ENCODE results near the gene SLC4A2.

The SLC4A2 gene

GRCh38 chr7:151089893-151090730 is 30.7 kb downstream of the SLC4A2 start:
- Histone ChIP-seq H3K9me2 (replicated peaks; ENCODE audit: insufficient read depth, low read length) (no peaks in the 10 kb centered on the region), H3K4me1 (ENCODE audit: low read length) (0 out of 2 replicates have a peak, but pooled peaks cover 8% of the 10 kb centered on the region), H3F3A (ENCODE audit: insufficient read depth, low read length) (peaks cover 16% of the 10 kb centered on the region), H3K79me2 (ENCODE audit: low read length) (peaks cover 82% of the 10 kb centered on the region), H3K4me2 (ENCODE audit: low read depth, low read length) (no peak overlapping the region), H3K9me3 (replicated peaks; ENCODE audit: insufficient read depth, low read length) (no peaks in the 10 kb centered on the region), H4K20me1 (ENCODE audit: insufficient read depth, low read length) (peaks cover 16% of the 10 kb centered on the region; the same call in 1 of the 2 replicates), H3K9ac (ENCODE audit: low read length) (no peak overlapping the region), H3K4me3 (ENCODE audit: low read length) (no peak overlapping the region), H3K27me3 (replicated peaks; ENCODE audit: insufficient read depth, low read length) (no peaks in the 10 kb centered on the region), H2AFZ (ENCODE audit: low read length) (no peak overlapping the region), H3K27ac (ENCODE audit: low read length) (no peak overlapping the region), H3K36me3 (replicated peaks; ENCODE audit: insufficient read depth, low read length) (no peaks in the 10 kb centered on the region)
- TF ChIP-seq EZH2phosphoT487 (IDR thresholded peaks at IDR 0.05; ENCODE audit: low read length) = no peak
- no peak for TF ChIP-seq EZH2 (optimal IDR thresholded peaks at IDR 0.05; ENCODE audit: low read depth, low read length)
- no peak for TF ChIP-seq CTCF (IDR thresholded peaks at IDR 0.05; ENCODE audit: low read length)
- no peak for DNase-seq

- Histone ChIP-seq H4K20me1 (ENCODE audit: insufficient read depth, low read length) (peaks cover 16% of the 10 kb centered on the region; the same call in 1 of the 2 replicates), H3K79me2 (ENCODE audit: low read length) (peaks cover 91% of the 10 kb centered on the region), H3K36me3 (replicated peaks; ENCODE audit: insufficient read depth, low read length) (no peaks in the 10 kb centered on the region), H3K4me3 (ENCODE audit: low read length) (no peak overlapping the region), H3K9me2 (replicated peaks; ENCODE audit: insufficient read depth, low read length) (no peaks in the 10 kb centered on the region), H3K4me1 (ENCODE audit: low read length) (0 out of 2 replicates have a peak, but pooled peaks cover 3% of the 10 kb centered on the region), H2AFZ (ENCODE audit: low read length) (no peak overlapping the region), H3K4me2 (ENCODE audit: low read depth, low read length) (no peak overlapping the region), H3K9ac (ENCODE audit: low read length) (no peak overlapping the region), H3K9me3 (replicated peaks; ENCODE audit: insufficient read depth, low read length) (no peaks in the 10 kb centered on the region), H3K27ac (ENCODE audit: low read length) (no peak overlapping the region), H3K27me3 (replicated peaks; ENCODE audit: insufficient read depth, low read length) (no peaks in the 10 kb centered on the region), H3F3A (ENCODE audit: insufficient read depth, low read length) (peaks cover 10% of the 10 kb centered on the region)
- DNase-seq = no peak
- TF ChIP-seq CTCF (IDR thresholded peaks at IDR 0.05; ENCODE audit: low read length) = no peak
Observed at GRCh38 chr7:151091003-151091402, 31.6 kb downstream of the SLC4A2 start.

GRCh38 chr7:151091431-151091830 is 32.0 kb downstream of the SLC4A2 start:
- peak; percentile 47 for DNase-seq
- Histone ChIP-seq H3K79me2 (ENCODE audit: low read length) (peaks cover 95% of the 10 kb centered on the region), H3F3A (ENCODE audit: insufficient read depth, low read length) (peaks cover 10% of the 10 kb centered on the region), H4K20me1 (ENCODE audit: insufficient read depth, low read length) (peaks cover 16% of the 10 kb centered on the region; the same call in 1 of the 2 replicates), H3K9me2 (replicated peaks; ENCODE audit: insufficient read depth, low read length) (no peaks in the 10 kb centered on the region), H3K27ac (ENCODE audit: low read length) (no peak overlapping the region), H3K36me3 (replicated peaks; ENCODE audit: insufficient read depth, low read length) (no peaks in the 10 kb centered on the region), H3K9me3 (replicated peaks; ENCODE audit: insufficient read depth, low read length) (no peaks in the 10 kb centered on the region), H3K9ac (ENCODE audit: low read length) (no peak overlapping the region), H2AFZ (ENCODE audit: low read length) (no peak overlapping the region), H3K4me2 (ENCODE audit: low read depth, low read length) (no peak overlapping the region), H3K4me3 (ENCODE audit: low read length) (no peak overlapping the region), H3K4me1 (ENCODE audit: low read length) (0 out of 2 replicates have a peak, but pooled peaks cover 3% of the 10 kb centered on the region), H3K27me3 (replicated peaks; ENCODE audit: insufficient read depth, low read length) (no peaks in the 10 kb centered on the region)
- no peak for TF ChIP-seq EZH2 (optimal IDR thresholded peaks at IDR 0.05; ENCODE audit: low read depth, low read length)
- peak; percentile 68 for TF ChIP-seq CTCF (IDR thresholded peaks at IDR 0.05; ENCODE audit: low read length)

Data from MM.1S (cell line).